ENCODE measurements around the gene SYNPO2.

The SYNPO2 gene

GRCh38 chr4:118950929-118951570 is 62.4 kb downstream of the SYNPO2 start:
- no peak for TF ChIP-seq TAF1 (IDR thresholded peaks at IDR 0.05; ENCODE audit: borderline replicate concordance, insufficient read depth, low read length)
- TF ChIP-seq POLR2AphosphoS5 (IDR thresholded peaks at IDR 0.05; ENCODE audit: low read depth, low read length): no peak
- no peak for TF ChIP-seq SIN3A (IDR thresholded peaks at IDR 0.05; ENCODE audit: borderline replicate concordance, insufficient read depth, low read length)
- no peak for TF ChIP-seq FOXP2 (optimal IDR thresholded peaks at IDR 0.05; ENCODE audit: borderline replicate concordance, extremely low read depth, extremely low read length, insufficient read depth)
- no peak for TF ChIP-seq REST (IDR thresholded peaks at IDR 0.05; ENCODE audit: insufficient read depth in 1 of 2, low read depth in 2 of 2, low read length in 2 of 2)

GRCh38 chr4:118953276-118953675 is 64.6 kb downstream of the SYNPO2 start:
- no peak for TF ChIP-seq POLR2AphosphoS5 (IDR thresholded peaks at IDR 0.05; ENCODE audit: low read depth, low read length)
- no peak for TF ChIP-seq FOXP2 (optimal IDR thresholded peaks at IDR 0.05; ENCODE audit: borderline replicate concordance, extremely low read depth, extremely low read length, insufficient read depth)
- TF ChIP-seq REST (IDR thresholded peaks at IDR 0.05; ENCODE audit: insufficient read depth in 1 of 2, low read depth in 2 of 2, low read length in 2 of 2): no peak
- no peak for TF ChIP-seq TAF1 (IDR thresholded peaks at IDR 0.05; ENCODE audit: borderline replicate concordance, insufficient read depth, low read length)
- no peak for TF ChIP-seq SIN3A (IDR thresholded peaks at IDR 0.05; ENCODE audit: borderline replicate concordance, insufficient read depth, low read length)

GRCh38 chr4:118954246-118954645 is 65.6 kb downstream of the SYNPO2 start:
- TF ChIP-seq TAF1 (IDR thresholded peaks at IDR 0.05; ENCODE audit: borderline replicate concordance, insufficient read depth, low read length) (no peak), SIN3A (IDR thresholded peaks at IDR 0.05; ENCODE audit: borderline replicate concordance, insufficient read depth, low read length) (no peak)

- TF ChIP-seq SIN3A (IDR thresholded peaks at IDR 0.05; ENCODE audit: borderline replicate concordance, insufficient read depth, low read length) (no peak), POLR2AphosphoS5 (IDR thresholded peaks at IDR 0.05; ENCODE audit: low read depth, low read length) (no peak), REST (IDR thresholded peaks at IDR 0.05; ENCODE audit: insufficient read depth in 1 of 2, low read depth in 2 of 2, low read length in 2 of 2) (no peak), FOXP2 (optimal IDR thresholded peaks at IDR 0.05; ENCODE audit: borderline replicate concordance, extremely low read depth, extremely low read length, insufficient read depth) (no peak), TAF1 (IDR thresholded peaks at IDR 0.05; ENCODE audit: borderline replicate concordance, insufficient read depth, low read length) (no peak)
Observed at GRCh38 chr4:118955515-118955914, 66.9 kb downstream of the SYNPO2 start.

- TF ChIP-seq TAF1 (IDR thresholded peaks at IDR 0.05; ENCODE audit: borderline replicate concordance, insufficient read depth, low read length) (no peak), REST (IDR thresholded peaks at IDR 0.05; ENCODE audit: insufficient read depth in 1 of 2, low read depth in 2 of 2, low read length in 2 of 2) (no peak), SIN3A (IDR thresholded peaks at IDR 0.05; ENCODE audit: borderline replicate concordance, insufficient read depth, low read length) (no peak), POLR2AphosphoS5 (IDR thresholded peaks at IDR 0.05; ENCODE audit: low read depth, low read length) (no peak), FOXP2 (optimal IDR thresholded peaks at IDR 0.05; ENCODE audit: borderline replicate concordance, extremely low read depth, extremely low read length, insufficient read depth) (no peak)
Observed at GRCh38 chr4:118957722-118958445, 69.2 kb downstream of the SYNPO2 start.
